GM19238 (cell line): Measurements from ENCODE around the gene PARL.

Experiments used
- DNase-seq: peaks from one replicate; pipeline ENCODE4 v3.0.0; 2011; ENCODE audit warnings: low spot score; ENCODE audit not compliant: insufficient read length

Gene PARL

GRCh38 chr3:183854318-183855035, 30.2 kb downstream of the PARL start:
- DNase-seq = no peak

GRCh38 chr3:183845608-183846288, 38.9 kb downstream of the PARL start:
- no peak for DNase-seq

GRCh38 chr3:183845090-183845489, 39.6 kb downstream of the PARL start:
- DNase-seq = no peak

- no peak for DNase-seq
Measured at GRCh38 chr3:183844606-183845005, 40.1 kb downstream of the PARL start.

GRCh38 chr3:183839751-183840150, 44.9 kb downstream of the PARL start:
- no peak for DNase-seq

- DNase-seq = no peak
Measured at GRCh38 chr3:183837894-183838293, 46.8 kb downstream of the PARL start.

- DNase-seq = no peak
Measured at GRCh38 chr3:183837390-183837789, 47.3 kb downstream of the PARL start.

- no peak for DNase-seq
Measured at GRCh38 chr3:183833516-183833915, 51.2 kb downstream of the PARL start.

- no peak for DNase-seq
Measured at GRCh38 chr3:183830187-183830586, 54.5 kb downstream of the PARL start.

- no peak for DNase-seq
Measured at GRCh38 chr3:183829466-183829865, 55.2 kb downstream of the PARL start.

- no peak for DNase-seq
Measured at GRCh38 chr3:183828538-183828870, 56.2 kb downstream of the PARL start.

- DNase-seq = no peak
Measured at GRCh38 chr3:183827809-183828537, 56.7 kb downstream of the PARL start.

- no peak for DNase-seq
Measured at GRCh38 chr3:183826448-183827250, 58.0 kb downstream of the PARL start.

- DNase-seq = peak; percentile 66
Measured at GRCh38 chr3:183825456-183826161, 59.1 kb downstream of the PARL start, which contains the start of gene MAP6D1. TSS of gene MAP6D1 (minus strand) at chr3:183825577. CDS start at chr3:183825547, 30 bp downstream.

- peak; percentile 32 for DNase-seq
Measured at GRCh38 chr3:183824761-183825455, 59.8 kb downstream of the PARL start.

GRCh38 chr3:183823963-183824362, 60.7 kb downstream of the PARL start:
- no peak for DNase-seq

- DNase-seq = no peak
Measured at GRCh38 chr3:183822631-183823030, 62.0 kb downstream of the PARL start.

GRCh38 chr3:183819831-183820230, 64.8 kb downstream of the PARL start:
- no peak for DNase-seq

- no peak for DNase-seq
Measured at GRCh38 chr3:183818706-183819624, 65.7 kb downstream of the PARL start.
